Retinal pigment epithelial cell (primary cell): ENCODE measurements around the gene SLC25A20.
A peak's percentile ranks its signal among the peaks of the same experiment; 100 is the strongest.
"Not testable (repeated sequence)": the region's sequence is repeated elsewhere in the genome, so short reads cannot be mapped to it uniquely, and the experiment has no call there.

Experiments
- DNase-seq: peaks from one replicate; pipeline ENCODE4 v3.0.0-alpha.2; 2010; ENCODE audit warnings: low read depth
- H3K4me3 ChIP-seq: 2 replicates; pipeline ENCODE4 v1.5.1; 2011; ENCODE audit warnings: mild to moderate bottlenecking, low read length, control low read depth, moderate library complexity
- TF ChIP-seq, protein P1 (sequence below): conservative IDR thresholded peaks from 2 replicates; pipeline ENCODE4 v1.5.1; 2011; ENCODE audit warnings: low read depth, low read length, control low read depth, inconsistent platforms

The SLC25A20 gene

DNA sequence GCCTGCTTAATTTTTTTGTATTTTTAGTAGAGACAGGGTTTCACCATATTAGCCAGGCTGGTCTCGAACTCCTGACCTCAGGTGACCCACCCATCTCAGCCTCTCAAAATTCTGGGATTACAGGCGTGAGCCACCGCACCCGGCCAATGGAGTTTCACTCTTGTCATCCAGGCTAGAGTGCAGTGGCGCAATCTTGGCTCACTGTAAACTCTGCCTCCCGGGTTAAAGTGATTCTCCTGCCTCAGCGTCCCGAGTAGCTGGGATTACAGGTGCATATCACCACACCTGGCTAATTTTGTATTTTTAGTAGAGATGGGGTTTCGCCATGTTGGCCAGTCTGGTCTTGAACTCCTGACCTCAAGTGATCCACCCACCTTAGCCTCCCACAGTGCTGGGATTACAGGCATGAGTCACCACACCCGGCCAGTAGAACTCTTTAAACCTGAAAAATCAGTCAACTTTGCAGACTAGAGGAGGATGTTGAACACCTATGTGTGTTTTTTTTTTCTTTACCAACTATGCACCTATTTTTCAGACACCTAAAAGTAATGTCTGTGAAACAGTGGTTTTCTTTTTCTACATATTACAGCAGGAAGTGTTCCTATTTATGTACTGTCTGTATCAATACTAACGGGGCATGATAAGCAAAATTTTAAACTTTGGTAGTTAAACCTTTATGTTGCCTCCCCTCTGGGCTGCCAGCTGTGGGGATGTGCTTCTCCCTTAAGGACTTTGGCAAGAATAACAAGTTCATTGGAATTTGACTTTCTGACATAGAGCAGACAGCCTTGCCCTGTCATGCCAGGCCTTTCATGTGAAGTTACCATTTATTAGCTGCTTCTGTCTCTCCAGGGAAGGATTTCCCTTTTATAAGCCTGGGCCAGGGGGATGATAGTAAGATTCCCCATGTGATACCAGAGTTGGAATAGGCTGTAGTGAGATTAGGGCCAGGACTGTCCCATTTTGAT lies 28.0 kb upstream of the SLC25A20 start:
- H3K4me3 ChIP-seq: no peak overlapping the region
- TF ChIP-seq, protein P1, sequence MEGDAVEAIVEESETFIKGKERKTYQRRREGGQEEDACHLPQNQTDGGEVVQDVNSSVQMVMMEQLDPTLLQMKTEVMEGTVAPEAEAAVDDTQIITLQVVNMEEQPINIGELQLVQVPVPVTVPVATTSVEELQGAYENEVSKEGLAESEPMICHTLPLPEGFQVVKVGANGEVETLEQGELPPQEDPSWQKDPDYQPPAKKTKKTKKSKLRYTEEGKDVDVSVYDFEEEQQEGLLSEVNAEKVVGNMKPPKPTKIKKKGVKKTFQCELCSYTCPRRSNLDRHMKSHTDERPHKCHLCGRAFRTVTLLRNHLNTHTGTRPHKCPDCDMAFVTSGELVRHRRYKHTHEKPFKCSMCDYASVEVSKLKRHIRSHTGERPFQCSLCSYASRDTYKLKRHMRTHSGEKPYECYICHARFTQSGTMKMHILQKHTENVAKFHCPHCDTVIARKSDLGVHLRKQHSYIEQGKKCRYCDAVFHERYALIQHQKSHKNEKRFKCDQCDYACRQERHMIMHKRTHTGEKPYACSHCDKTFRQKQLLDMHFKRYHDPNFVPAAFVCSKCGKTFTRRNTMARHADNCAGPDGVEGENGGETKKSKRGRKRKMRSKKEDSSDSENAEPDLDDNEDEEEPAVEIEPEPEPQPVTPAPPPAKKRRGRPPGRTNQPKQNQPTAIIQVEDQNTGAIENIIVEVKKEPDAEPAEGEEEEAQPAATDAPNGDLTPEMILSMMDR: no peak
- DNase-seq: no peak

DNA sequence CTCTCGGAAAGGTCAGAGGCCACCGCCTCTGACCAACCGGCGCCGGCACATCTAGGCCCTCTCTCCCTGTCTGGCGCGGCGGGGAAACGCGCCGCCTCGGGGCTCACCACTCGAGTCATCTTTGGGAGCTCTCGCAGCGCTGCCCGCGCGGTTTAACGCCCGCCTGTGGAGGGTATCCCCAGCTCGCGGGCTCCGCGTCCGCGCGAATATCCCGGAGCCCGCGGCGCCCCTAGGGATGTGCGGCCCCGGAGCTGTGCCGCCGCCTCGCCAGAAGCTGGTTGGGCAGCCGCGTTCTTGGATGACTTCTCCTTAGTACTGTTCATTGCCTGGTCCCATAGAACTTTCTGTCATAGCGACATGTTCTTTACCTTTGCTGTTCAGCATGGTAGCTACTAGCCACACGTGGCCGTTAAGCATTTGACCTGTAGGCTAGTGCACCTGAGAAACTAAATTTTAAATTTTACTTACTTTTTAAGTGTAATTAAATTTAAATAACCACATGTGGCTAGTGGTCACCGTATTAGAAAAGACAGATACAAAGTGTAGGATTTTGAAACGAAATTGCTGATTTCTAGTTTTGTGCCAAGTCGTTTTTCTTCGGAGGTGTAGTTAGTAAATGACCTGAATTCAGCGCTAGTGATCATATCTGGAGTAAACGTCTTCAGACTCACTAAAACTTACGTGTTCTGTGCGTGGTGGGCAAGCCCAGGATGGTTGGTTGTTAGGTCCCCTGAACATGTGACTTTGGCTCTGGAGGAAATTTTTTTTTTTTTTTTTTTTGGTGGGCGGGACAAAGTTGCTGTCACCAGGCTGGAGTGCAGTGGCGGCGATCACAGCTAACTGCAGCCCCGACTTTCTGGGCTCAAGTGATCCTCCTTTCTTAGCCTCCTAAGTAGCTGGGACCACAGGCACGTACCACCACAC lies 20.8 kb upstream of the SLC25A20 start:
- peak overlapping the region; percentile 80 for H3K4me3 ChIP-seq
- DNase-seq: no peak
- TF ChIP-seq, protein P1: no peak

DNA sequence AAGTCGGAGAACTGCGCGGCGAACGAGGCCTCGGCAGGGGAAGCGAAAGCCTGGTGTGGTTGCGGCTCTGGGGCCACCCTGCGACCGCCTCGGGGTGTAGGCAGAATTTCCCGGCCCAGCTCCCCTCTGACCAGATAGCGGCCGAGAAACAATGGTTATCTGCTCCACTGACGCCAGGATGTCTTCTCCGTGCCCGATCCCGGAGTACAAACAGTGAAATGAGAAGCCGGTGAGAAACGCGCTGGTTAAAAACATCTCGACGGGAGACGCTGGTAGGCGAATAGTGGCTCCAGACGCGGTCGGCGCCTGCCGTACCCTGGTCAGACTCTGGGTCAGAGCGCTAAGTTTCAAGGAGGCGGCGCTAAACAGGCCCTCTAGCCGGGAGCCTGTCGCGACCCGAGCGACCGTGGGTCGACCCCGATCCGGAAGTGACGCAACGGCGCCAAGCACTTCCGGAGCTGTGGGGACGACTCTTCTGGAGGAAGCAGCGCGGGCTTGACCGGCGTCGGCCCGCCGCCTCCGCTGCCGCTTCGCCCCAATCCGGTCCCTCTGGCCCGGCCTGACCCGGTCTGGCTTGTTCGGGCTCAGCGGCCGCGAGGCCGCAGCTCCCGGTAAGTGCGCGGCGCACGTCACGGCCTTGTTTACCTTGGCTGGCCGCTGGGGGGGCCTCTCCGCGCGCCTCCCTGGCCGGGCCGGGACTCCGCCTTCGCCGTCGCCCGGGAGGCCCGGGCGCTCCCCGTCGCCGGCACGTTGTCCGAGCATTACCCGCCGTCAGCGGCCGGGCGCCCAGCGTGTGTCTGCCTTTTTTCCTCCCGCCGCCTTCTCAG lies 19.9 kb upstream of the SLC25A20 start, which contains the start of gene ARIH2:
TSS of gene ARIH2 (plus strand) at position 455 of the 827 bp plus-strand sequence. CDS start 8,717 bp downstream, outside the sequence.
- H3K4me3 ChIP-seq: peak within 1 kb of the TSS; percentile 80
- TF ChIP-seq, protein P1: peak; percentile 13
- peak; percentile 83 for DNase-seq

DNA sequence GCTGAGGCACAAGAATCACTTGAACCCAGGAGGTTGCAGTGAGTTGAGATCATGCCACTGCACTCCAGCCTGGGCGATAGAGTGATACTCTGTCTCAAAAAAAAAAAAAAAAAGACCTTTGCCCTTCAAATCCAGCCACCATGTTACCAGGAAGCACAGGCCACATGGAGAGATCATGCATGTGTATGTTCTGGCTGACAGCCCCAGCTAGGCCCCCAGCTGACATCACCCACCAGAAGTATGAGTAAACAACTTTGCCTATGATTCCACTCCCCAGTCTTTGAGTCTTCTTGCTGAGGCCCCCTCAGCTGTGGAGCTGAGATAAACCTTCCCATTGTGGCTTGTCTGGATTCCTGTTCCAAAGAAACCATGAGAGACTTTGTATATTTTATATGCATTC lies 16.6 kb upstream of the SLC25A20 start:
- TF ChIP-seq, protein P1: no peak
- no peak for DNase-seq
- H3K4me3 ChIP-seq: no peak overlapping the region

DNA sequence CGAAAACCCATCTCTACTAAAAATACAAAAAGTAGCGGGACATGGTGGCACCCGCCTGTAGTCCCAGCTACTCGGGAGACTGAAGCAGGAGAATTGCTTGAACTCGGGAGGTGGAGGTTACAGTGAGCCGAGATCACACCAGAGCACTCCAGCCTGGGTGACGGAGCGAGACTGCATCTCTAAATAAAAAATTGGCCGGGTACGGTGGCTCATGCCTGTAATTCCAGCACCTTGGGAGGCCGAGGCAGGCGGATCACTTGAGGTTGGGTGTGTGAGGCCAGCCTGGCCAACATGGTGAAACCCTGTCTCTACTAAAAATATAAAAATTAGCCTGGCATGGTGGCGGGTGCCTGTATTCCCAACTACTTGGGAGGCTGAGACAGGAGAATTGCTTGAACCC lies 8.3 kb upstream of the SLC25A20 start:
- H3K4me3 ChIP-seq, DNase-seq: not testable (repeated sequence)

DNA sequence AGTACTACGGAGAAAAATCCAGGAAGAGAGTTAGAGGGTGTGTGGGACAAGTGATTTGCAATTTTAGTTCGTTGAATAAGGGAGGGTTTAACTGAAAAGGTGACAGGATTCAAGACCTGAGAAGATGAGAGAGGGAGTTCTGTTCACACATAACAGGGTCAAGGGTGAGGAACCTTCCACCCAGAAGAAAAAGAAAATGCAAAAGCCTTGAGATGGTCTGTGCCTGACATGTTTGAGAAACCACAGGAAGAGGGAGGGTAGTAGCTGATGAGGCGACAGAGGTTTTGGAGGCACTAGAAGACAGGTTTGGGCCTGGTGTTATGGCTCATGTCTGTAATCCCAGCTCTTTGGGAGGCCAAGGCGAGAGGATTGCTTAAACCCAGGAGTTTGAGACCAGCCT lies 591 bp upstream of the SLC25A20 start:
- TF ChIP-seq, protein P1: no peak
- DNase-seq: no peak
- peak overlapping the region; percentile 82 for H3K4me3 ChIP-seq
